ENCODE measurements around the gene PDLIM1. TPM values are rescaled to one million over a fixed set of nuclear protein-coding genes. Genes with fewer than 3 reads are reported as not detected.
A peak's percentile ranks its signal among the peaks of the same experiment; 100 is the strongest.

PDLIM1 gene
- total and polyA plus RNA-seq, 5 donors = 159 to 227 (median 172) TPM

DNA sequence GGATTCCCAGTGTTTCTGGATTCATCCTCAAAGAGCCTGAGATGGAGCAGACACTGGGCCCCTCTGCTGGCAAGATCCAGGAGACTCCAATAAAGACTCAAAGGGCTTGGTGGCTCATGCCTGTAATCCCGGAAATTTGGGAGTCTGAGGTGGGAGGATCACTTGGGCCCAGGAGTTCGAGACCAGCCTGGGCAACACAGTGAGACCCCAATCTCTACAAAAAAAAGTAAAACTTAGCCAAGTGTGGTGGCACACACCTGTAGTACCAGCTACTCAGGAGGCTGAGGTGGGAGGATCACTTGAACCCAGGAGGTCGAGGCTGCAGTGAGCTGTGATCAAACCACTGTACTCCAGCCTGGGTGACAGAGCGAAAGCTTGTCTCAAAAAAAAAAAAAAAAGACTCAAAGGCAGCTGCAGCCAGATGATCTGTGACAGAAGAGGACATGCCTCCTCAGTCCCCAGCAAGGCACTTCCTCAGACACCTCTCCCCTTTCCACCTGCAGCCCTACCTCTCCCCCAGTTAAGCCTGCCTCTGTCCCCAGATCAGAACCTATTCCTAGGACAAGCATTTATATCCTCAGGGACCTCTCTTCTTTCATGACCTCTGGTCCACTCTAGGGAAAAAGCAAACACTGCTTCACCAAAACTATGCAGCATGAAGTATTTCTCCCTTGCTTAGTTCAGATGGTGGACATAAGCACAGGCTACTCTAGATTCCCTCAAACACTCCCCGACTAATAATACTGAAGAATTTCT lies 27.9 kb downstream of the PDLIM1 start:
- Histone ChIP-seq H3K27me3 (ENCODE audit: control insufficient read depth, insufficient read depth) (no peaks in the 10 kb centered on the region), H3K9me3 (ENCODE audit: control insufficient read depth, low read length) (no peaks in the 10 kb centered on the region), H3K4me3 (ENCODE audit: low read length) (no peak overlapping the region), H3K4me1 (ENCODE audit: control insufficient read depth, insufficient read depth, low read length) (peaks cover 26% of the 10 kb centered on the region), H3K27ac (ENCODE audit: low read length) (no peak overlapping the region)
- no peak for DNase-seq
- ATAC-seq = no peak
- intact Hi-C loops (cut with DNase I) = no loop called here
- WGBS = 83% methylated on average over 5 of the region's 5 CpGs

DNA sequence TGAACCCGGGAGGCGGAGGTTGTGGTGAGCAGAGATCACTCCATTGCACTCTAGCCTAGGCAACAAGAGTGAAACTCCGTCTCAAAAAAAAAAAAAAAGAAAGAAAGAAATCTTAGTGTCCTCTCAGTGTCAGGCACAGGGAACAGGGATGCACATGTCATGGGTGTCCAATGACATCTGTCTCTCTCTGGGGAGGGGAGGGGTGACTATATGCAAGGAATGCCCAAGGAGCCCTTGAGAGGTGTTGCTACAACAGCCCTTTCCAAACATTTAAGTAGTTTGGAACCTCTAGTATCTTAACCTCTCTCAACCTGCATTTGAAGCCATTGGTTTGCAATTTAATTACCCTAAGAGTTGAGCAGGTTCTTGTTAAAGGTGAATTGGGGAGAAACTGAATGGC lies 28.9 kb downstream of the PDLIM1 start:
- ATAC-seq = peak; percentile 18 to 57
- no peak for DNase-seq
- no peaks in the 10 kb centered on the region for H3K27me3 ChIP-seq (ENCODE audit: control insufficient read depth, insufficient read depth)
- 91% methylated on average over 3 of the region's 3 CpGs for WGBS
- H3K27ac ChIP-seq (ENCODE audit: low read length) = peak overlapping the region; percentile 21
- no peaks in the 10 kb centered on the region for H3K9me3 ChIP-seq (ENCODE audit: control insufficient read depth, low read length)
- intact Hi-C loops (cut with DNase I) = no loop called here
- no peak overlapping the region for H3K4me3 ChIP-seq (ENCODE audit: low read length)
- H3K4me1 ChIP-seq (ENCODE audit: control insufficient read depth, insufficient read depth, low read length) = peaks cover 26% of the 10 kb centered on the region

DNA sequence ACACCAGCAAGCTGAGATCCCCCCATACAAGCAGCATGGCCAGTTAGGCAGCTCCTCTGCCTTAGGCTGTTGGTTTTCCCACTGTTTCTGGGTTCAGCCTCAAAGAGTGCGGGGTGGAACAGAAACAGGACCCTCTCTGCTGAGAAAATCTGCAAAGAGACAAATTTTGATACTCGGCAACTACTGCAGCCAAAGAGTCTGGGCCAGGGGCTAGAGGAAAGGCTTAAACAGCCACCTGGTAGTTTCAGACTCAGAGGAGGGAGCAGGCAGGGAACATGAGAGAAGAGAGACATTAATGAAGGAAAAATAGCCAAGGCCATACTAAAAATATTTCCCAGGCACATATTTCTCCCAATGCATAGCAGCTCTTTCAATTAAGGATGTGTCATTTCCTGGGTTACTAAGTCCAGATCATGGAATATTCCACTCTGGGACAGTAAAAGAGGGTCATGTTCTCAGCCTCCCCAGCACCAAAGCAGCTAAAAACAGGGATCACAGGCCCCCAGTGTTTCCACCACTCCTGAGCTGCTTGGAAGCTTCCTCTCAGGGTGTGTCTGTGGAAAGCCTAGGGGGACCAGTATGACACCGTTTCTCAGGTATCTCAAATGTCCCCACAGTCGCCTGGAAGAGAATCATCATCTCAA lies 29.8 kb downstream of the PDLIM1 start:
- Histone ChIP-seq H3K27ac (ENCODE audit: low read length) (peak overlapping the region; percentile 54), H3K4me1 (ENCODE audit: control insufficient read depth, insufficient read depth, low read length) (peaks cover 24% of the 10 kb centered on the region), H3K9me3 (ENCODE audit: control insufficient read depth, low read length) (no peaks in the 10 kb centered on the region), H3K27me3 (ENCODE audit: control insufficient read depth, insufficient read depth) (no peaks in the 10 kb centered on the region), H3K4me3 (ENCODE audit: low read length) (no peak overlapping the region)
- WGBS = 74% methylated on average over 4 of the region's 4 CpGs
- ATAC-seq (no peak), DNase-seq (no peak)
- intact Hi-C loops (cut with DNase I) = no loop called here

DNA sequence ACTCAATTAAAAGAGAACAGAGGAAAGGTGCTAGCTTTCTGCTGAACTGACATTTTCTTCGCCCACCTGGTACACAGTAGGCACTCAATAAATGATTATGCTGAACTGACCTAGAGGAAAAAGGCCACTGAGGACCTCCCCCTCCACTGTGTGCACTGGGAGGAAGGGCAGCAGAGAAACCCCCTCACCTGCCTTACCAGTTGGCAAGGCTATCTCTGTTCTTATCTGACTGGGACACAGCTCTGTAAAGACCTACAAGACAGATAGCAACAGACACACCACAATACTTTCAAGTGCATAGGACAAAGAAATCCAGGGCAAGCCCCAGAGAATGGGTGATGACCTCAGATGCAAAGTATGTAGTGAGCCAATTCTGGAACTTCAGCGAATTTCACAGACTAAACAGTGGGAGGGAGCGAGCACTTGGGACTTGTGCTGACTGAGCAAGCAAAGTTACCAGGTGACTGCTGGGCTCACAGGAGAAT lies 30.4 kb downstream of the PDLIM1 start:
- Histone ChIP-seq H3K27me3 (ENCODE audit: control insufficient read depth, insufficient read depth) (no peaks in the 10 kb centered on the region), H3K9me3 (ENCODE audit: control insufficient read depth, low read length) (no peaks in the 10 kb centered on the region), H3K27ac (ENCODE audit: low read length) (peak overlapping the region; percentile 63), H3K4me3 (ENCODE audit: low read length) (no peak overlapping the region), H3K4me1 (ENCODE audit: control insufficient read depth, insufficient read depth, low read length) (peaks cover 20% of the 10 kb centered on the region)
- ATAC-seq (peak; percentile 63 to 73), DNase-seq (no peak)
- intact Hi-C loops (cut with DNase I) = no loop called here
- WGBS = 51% methylated on average over 3 of the region's 3 CpGs

DNA sequence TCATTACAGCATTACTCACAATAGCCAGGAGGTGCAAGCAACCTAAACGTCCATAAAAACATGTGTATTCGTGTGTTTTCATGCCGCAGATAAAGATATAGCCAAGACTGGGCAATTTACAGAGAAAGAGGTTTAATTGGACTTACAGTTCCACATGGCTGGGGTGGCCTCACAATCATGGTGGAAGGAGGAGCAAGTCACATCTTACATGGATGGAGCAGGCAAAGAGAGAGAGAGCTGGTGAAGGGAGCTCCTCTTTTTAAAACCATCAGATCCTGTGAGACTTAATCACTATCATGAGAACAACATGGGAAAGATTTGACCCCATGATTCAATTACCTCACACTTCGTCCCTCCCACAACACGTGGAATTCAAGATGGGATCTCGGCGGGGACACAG lies 33.0 kb downstream of the PDLIM1 start:
- DNase-seq (no peak), ATAC-seq (no peak)
- Histone ChIP-seq H3K27ac (ENCODE audit: low read length) (no peak overlapping the region), H3K4me3 (ENCODE audit: low read length) (no peak overlapping the region), H3K4me1 (ENCODE audit: control insufficient read depth, insufficient read depth, low read length) (peaks cover 14% of the 10 kb centered on the region), H3K9me3 (ENCODE audit: control insufficient read depth, low read length) (no peaks in the 10 kb centered on the region), H3K27me3 (ENCODE audit: control insufficient read depth, insufficient read depth) (no peaks in the 10 kb centered on the region)
- 94% methylated on average over 7 of the region's 7 CpGs for WGBS
- intact Hi-C loops (cut with DNase I) = no loop called here

DNA sequence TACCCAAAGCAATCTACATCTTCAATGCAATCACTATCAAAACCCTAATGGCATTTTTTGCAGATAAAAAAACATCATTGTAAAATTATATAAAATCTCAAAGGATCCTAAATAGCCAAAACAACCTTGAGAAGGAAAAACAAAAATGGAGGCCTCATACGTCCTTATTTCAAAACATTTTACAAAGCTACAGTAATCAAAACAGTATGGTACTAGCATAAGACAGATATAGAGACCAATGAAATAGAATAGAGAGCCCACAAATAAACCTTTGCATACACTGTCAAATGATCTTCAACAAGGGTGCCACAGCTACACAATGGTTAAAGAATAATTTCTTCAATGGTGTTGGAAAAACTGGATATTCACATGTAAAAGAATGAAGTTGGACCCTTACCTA lies 34.5 kb downstream of the PDLIM1 start:
- 100% methylated on average over 1 of the region's 1 CpG for WGBS
- DNase-seq (no peak), ATAC-seq (no peak)
- intact Hi-C loops (cut with DNase I) = no loop called here
- Histone ChIP-seq H3K4me1 (ENCODE audit: control insufficient read depth, insufficient read depth, low read length) (peaks cover 7% of the 10 kb centered on the region), H3K27me3 (ENCODE audit: control insufficient read depth, insufficient read depth) (no peaks in the 10 kb centered on the region), H3K4me3 (ENCODE audit: low read length) (no peak overlapping the region), H3K9me3 (ENCODE audit: control insufficient read depth, low read length) (no peaks in the 10 kb centered on the region), H3K27ac (ENCODE audit: low read length) (no peak overlapping the region)

DNA sequence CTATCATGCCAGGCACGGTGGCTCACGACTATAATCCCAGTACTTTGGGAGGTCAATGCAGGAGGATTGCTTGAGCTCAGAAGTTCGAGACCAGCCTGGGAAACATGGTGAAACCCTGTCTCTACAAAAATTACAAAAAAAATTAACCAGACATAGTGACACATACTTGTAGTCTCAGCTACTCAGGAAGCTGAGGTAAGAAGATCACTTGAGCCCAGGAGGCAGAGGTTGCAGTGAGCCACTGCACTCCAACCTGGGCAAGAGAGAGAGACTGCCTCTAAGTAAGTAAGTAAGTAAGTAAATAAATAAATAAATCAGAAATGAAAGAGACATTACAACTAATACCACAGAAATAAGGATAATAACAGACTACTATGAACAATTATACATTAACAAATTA lies 36.2 kb downstream of the PDLIM1 start:
- Histone ChIP-seq H3K4me1 (ENCODE audit: control insufficient read depth, insufficient read depth, low read length) (peaks cover 7% of the 10 kb centered on the region), H3K27ac (ENCODE audit: low read length) (peak overlapping the region; percentile 52), H3K9me3 (ENCODE audit: control insufficient read depth, low read length) (no peaks in the 10 kb centered on the region), H3K27me3 (ENCODE audit: control insufficient read depth, insufficient read depth) (no peaks in the 10 kb centered on the region), H3K4me3 (ENCODE audit: low read length) (no peak overlapping the region)
- WGBS = 85% methylated on average over 3 of the region's 3 CpGs
- ATAC-seq (no peak), DNase-seq (no peak)
- intact Hi-C loops (cut with DNase I) = no loop called here

DNA sequence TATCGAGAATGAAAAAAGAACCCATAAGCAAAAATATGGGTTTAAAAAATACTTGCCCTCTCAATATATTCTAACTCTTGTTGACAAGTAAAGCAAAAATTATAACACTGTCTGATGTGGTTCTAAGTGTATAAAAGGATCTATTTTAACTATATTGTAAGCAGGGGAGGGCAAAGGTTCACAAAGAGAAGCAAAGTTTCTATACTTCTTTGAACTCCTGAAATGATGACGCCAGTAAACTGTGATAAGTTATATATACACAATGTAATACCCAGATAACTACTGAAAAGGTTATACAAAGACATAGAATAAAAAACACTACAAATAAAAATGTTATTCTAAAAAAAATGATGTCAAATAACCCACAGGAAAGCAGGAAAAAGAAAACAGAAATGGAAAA lies 37.1 kb downstream of the PDLIM1 start:
- ATAC-seq (no peak), DNase-seq (no peak)
- WGBS = 92% methylated on average over 2 of the region's 2 CpGs
- Histone ChIP-seq H3K9me3 (ENCODE audit: control insufficient read depth, low read length) (no peaks in the 10 kb centered on the region), H3K4me3 (ENCODE audit: low read length) (no peak overlapping the region), H3K27ac (ENCODE audit: low read length) (no peak overlapping the region), H3K27me3 (ENCODE audit: control insufficient read depth, insufficient read depth) (no peaks in the 10 kb centered on the region), H3K4me1 (ENCODE audit: control insufficient read depth, insufficient read depth, low read length) (peaks cover 12% of the 10 kb centered on the region)
- intact Hi-C loops (cut with DNase I) = no loop called here

DNA sequence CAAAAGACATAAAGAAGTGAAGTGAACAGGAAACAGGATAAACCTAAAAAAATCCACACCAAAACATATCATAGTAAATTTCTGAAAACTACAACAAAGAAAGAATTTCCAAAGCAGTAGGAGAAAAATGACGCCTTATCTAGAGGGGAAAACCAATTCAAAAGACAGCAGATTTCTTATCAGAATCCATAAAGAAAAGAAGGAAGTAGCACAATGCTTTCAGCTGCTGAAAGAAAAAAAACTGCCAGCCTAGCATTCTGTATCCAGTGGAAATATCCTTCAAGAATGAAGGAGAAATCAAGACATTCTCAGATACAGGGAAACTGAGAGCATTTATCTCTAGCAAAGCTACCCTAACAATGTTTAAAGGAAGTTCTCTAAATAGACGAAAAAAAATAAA lies 37.8 kb downstream of the PDLIM1 start:
- DNase-seq = no peak
- no peak overlapping the region for H3K4me3 ChIP-seq (ENCODE audit: low read length)
- peaks cover 14% of the 10 kb centered on the region for H3K4me1 ChIP-seq (ENCODE audit: control insufficient read depth, insufficient read depth, low read length)
- no peaks in the 10 kb centered on the region for H3K27me3 ChIP-seq (ENCODE audit: control insufficient read depth, insufficient read depth)
- intact Hi-C loops (cut with DNase I) = no loop called here
- ATAC-seq = peak in 1 of 2 donors; percentile 31
- WGBS = 60% methylated on average over 2 of the region's 2 CpGs
- H3K9me3 ChIP-seq (ENCODE audit: control insufficient read depth, low read length) = no peaks in the 10 kb centered on the region
- H3K27ac ChIP-seq (ENCODE audit: low read length) = peak overlapping the region; percentile 31

DNA sequence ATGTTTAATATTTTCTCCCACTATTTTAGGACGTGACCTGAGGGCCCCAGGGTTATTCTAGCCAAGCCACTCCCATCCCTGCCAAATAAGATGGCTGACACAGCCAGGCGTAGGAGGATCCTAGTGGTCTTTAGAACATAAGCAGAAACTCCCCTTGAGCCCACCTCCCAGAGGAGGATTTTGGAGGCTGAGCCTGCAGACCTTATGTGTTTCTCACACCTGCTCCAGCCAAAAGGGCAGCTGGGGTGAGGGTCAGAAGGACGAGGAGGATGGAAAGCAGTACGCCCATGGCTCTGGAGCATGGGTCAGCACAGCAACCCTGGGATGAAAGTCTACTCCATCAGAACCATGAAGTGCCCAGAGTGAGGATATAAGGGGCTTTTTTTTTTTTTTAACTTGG lies 39.9 kb downstream of the PDLIM1 start:
- ATAC-seq (no peak), DNase-seq (no peak)
- Histone ChIP-seq H3K4me3 (ENCODE audit: low read length) (no peak overlapping the region), H3K4me1 (ENCODE audit: control insufficient read depth, insufficient read depth, low read length) (peaks cover 20% of the 10 kb centered on the region), H3K27ac (ENCODE audit: low read length) (no peak overlapping the region), H3K9me3 (ENCODE audit: control insufficient read depth, low read length) (no peaks in the 10 kb centered on the region), H3K27me3 (ENCODE audit: control insufficient read depth, insufficient read depth) (no peaks in the 10 kb centered on the region)
- 75% methylated on average over 4 of the region's 4 CpGs for WGBS
- intact Hi-C loops (cut with DNase I) = no loop called here

DNA sequence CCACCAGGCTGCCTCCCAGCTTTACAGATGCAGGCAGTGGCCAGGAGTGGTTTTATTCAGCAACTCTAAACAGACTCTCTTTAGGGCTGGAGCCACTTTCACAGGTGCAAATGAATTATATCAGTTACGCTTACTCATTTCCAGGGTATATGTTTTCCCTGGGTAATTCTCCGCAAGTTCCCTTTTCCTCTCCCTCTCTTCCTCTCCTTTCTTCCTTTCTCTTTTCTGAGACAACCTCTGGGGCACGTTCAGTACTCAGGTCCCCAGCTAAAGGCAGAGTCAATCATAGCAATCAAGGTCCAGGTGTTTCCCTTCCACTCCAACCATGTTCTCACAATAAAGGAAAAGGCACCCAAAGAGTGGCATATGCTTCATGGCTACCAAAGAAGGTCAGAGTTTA lies 41.3 kb downstream of the PDLIM1 start:
- 79% methylated on average over 3 of the region's 3 CpGs for WGBS

More for the DNA sequence above, 41.3 kb downstream of the PDLIM1 start:
- DNase-seq (no peak), ATAC-seq (no peak)
- intact Hi-C loops (cut with DNase I) = loop anchor here (5.0 to 10.0 kb wide), 5 partner anchors 38 to 118 kb away; partner anchors contain the start of gene PDLIM1 (in 1 of the 4)
- Histone ChIP-seq H3K4me3 (ENCODE audit: low read length) (no peak overlapping the region), H3K4me1 (ENCODE audit: control insufficient read depth, insufficient read depth, low read length) (peaks cover 20% of the 10 kb centered on the region), H3K27me3 (ENCODE audit: control insufficient read depth, insufficient read depth) (no peaks in the 10 kb centered on the region), H3K9me3 (ENCODE audit: control insufficient read depth, low read length) (no peaks in the 10 kb centered on the region), H3K27ac (ENCODE audit: low read length) (no peak overlapping the region)
